Prostate gland (tissue), 2 donors: ENCODE measurements around the gene VASN. TPM values are rescaled to one million over a fixed set of nuclear protein-coding genes. Genes with fewer than 3 reads are reported as not detected.
"Not testable (repeated sequence)": the region's sequence is repeated elsewhere in the genome, so short reads cannot be mapped to it uniquely, and the experiment has no call there.

Experiments
- DNase-seq: peaks from one replicate; pipeline ENCODE4 v3.0.0-alpha.2; 2019; ENCODE audit warnings: low spot score
- H3K27ac ChIP-seq, 2 donors: fragments of 200-600 bp; sonication (generic); 2 replicates each; pipeline ENCODE4 v1.5.1; 2017 to 2019
- H3K27me3 ChIP-seq: fragments of 200-600 bp; sonication (generic); replicated peaks from 2 replicates; pipeline ENCODE4 v1.5.1; 2019; ENCODE audit not compliant: insufficient read depth
- H3K36me3 ChIP-seq, 2 donors: fragments of 200-600 bp; sonication (generic); 1 replicate in 1 of 2; 2 replicates in 1 of 2; pipeline versions ENCODE4 v1.5.1 to v1.8.1; 2017 to 2019
- H3K4me1 ChIP-seq: fragments of 200-600 bp; sonication (generic); replicated peaks from 2 replicates; pipeline ENCODE4 v1.5.1; 2019
- H3K4me3 ChIP-seq, 2 donors: fragments of 200-600 bp; sonication (generic); 2 replicates each; pipeline ENCODE4 v1.5.1; 2017 to 2019
- H3K9me3 ChIP-seq: fragments of 200-600 bp; sonication (generic); 2 replicates; pipeline ENCODE4 v1.5.1; 2017
- POLR2A ChIP-seq: fragments of 450-650 bp; IDR thresholded peaks from one replicate; pipeline ENCODE4 v1.6.1; 2016; ENCODE audit warnings: antibody characterized with exemption, mild to moderate bottlenecking
- POLR2AphosphoS5 ChIP-seq: sonication (generic); formaldehyde crosslinking; IDR thresholded peaks from one replicate; pipeline ENCODE4 v1.6.1; 2017; ENCODE audit warnings: antibody characterized with exemption
- WGBS: methylation state at CpG from one replicate; pipeline ENCODE4 v1.1.5; 2018; 5-methylcytosine and 5-hydroxymethylcytosine counted together
- intact Hi-C: fragments of 100-400 bp; cut with DNase I; formaldehyde crosslinking; loops from one replicate; pipeline ENCODE4 v1.14.2; 2022
- total RNA-seq, 2 donors: library from RNA; depleted of rRNA; stranded (reverse); fragments of >200 nt; gene quantifications; one replicate each; pipeline ENCODE4 v1.1.0, GENCODE V29; 2016
- TF ChIP-seq, protein P1 (sequence below), 4 experiments: fragments of 200-600 bp in 2 of 4; fragments of 450-650 bp in 2 of 4; sonication (generic) in 2 of 4; IDR thresholded peaks; 1 replicate in 3 of 4; 2 replicates in 1 of 4; pipeline ENCODE4 v1.5.1; 2016 to 2019; ENCODE audit warnings: antibody characterized with exemption in 4 of 4, mild to moderate bottlenecking in 2 of 4, moderate library complexity in 2 of 4

Gene VASN
- total RNA-seq, 2 donors from 2014 or later: 13.1 to 97.4 TPM

DNA sequence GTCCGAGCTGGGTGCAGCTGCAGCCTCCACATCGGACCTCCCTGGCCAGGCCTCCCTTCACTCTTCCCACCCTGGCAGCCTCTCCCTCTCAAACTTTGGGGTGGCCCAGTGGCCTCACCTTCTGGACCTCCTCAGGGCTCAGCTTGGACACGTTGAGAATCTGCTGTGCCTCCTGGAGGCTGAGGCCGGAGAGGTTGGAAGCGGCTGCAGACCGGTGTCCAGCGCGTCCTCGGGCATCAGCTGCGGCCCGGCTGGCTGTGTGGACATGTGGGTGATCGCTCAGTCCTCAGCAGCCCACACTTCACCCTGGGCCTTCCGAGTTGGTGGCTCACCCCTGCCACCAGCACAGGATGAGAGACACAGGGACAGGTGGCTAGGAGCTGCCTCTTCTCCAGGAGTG, 30.4 kb upstream of the VASN start:
- no peak overlapping the region for H3K27ac ChIP-seq
- 91% methylated on average over 13 of the region's 13 CpGs for WGBS
- no peaks in the 10 kb centered on the region for H3K4me1 ChIP-seq
- intact Hi-C loops: no loop called here
- no peaks in the 10 kb centered on the region for H3K9me3 ChIP-seq
- no peaks in the 10 kb centered on the region for H3K36me3 ChIP-seq
- H3K4me3 ChIP-seq: no peak overlapping the region
- H3K27me3 ChIP-seq: no peaks in the 10 kb centered on the region
- DNase-seq: no peak
- TF ChIP-seq, protein P1, sequence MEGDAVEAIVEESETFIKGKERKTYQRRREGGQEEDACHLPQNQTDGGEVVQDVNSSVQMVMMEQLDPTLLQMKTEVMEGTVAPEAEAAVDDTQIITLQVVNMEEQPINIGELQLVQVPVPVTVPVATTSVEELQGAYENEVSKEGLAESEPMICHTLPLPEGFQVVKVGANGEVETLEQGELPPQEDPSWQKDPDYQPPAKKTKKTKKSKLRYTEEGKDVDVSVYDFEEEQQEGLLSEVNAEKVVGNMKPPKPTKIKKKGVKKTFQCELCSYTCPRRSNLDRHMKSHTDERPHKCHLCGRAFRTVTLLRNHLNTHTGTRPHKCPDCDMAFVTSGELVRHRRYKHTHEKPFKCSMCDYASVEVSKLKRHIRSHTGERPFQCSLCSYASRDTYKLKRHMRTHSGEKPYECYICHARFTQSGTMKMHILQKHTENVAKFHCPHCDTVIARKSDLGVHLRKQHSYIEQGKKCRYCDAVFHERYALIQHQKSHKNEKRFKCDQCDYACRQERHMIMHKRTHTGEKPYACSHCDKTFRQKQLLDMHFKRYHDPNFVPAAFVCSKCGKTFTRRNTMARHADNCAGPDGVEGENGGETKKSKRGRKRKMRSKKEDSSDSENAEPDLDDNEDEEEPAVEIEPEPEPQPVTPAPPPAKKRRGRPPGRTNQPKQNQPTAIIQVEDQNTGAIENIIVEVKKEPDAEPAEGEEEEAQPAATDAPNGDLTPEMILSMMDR (IDR thresholded peaks at IDR 0.05): no peak
- TF ChIP-seq POLR2AphosphoS5 (no peak), POLR2A (no peak)

DNA sequence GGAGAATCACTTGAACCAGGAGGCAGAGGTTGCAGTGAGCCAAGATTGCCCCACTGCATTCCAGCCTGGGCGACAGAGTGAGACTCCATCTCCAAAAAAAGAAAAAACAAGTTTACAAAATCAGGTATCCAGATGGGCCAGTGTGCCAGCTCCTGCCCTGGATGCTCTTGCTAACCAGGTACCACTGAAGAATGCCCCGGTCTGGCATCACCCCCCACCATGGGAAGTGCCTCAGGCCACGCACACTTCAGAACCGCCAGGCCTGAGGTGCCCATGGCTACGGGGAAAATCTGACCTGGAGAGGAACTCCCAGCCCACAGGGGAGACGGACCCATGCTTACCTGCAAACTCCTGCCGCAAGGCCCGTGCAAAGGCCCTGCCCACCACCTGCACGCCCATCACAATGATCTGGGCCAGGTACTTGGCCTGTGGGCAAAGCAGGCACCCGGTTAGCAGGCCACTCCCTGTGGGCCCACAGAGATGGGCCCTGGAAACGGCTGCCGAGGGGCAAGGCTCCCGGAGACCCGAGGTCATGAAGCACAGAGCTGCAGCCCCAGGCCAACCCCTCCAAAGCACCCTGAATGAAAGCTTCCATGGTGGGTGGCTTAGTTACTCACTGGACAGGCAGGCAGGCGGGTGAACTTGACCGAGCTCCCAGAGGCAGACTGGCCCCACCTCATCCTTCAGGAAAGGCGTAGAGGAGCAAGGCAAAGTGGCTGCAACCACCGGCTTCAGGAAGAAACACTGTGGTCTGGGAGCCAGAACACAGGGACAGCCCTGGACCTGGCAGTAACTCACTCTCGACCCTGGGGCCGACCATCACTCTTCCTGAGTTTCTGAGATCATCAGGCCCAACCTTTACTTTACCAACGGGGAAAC, 28.5 kb upstream of the VASN start:
- H3K4me3 ChIP-seq: no peak overlapping the region
- TF ChIP-seq POLR2A (no peak), POLR2AphosphoS5 (no peak)
- TF ChIP-seq, protein P1 (IDR thresholded peaks at IDR 0.05): no peak
- H3K4me1 ChIP-seq: no peaks in the 10 kb centered on the region
- 88% methylated on average over 21 of the region's 21 CpGs for WGBS
- no peak overlapping the region for H3K27ac ChIP-seq
- no peaks in the 10 kb centered on the region for H3K9me3 ChIP-seq
- intact Hi-C loops: no loop called here
- no peaks in the 10 kb centered on the region for H3K36me3 ChIP-seq
- no peak for DNase-seq
- no peaks in the 10 kb centered on the region for H3K27me3 ChIP-seq

DNA sequence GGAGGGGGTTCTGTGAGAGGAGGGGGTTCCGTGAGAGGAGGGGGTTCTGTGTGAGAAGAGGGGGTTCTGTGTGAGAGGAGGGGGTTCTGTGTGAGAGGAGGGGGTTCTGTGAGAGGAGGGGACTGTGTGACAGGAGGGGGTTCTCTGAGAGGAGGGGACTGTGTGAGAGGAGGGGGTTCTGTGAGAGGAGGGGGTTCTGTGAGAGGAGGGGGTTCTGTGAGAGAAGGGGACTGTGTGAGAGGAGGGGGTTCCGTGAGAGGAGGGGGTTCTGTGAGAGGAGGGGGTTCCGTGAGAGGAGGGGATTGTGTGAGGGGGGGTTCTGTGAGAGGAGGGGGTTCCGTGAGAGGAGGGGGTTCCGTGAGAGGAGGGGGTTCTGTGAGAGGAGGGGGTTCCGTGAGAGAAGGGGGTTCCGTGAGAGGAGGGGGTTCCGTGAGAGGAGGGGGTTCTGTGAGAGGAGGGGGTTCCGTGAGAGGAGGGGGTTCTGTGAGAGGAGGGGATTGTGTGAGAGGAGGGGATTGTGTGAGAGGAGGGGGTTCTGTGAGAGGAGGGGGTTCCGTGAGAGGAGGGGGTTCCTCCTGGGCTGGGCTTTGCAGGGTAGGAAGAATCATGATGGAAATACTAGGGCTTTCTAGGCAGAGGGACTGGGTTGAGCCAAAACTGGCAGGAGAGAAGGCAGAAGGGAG, 27.2 kb upstream of the VASN start:
- intact Hi-C loops, H3K9me3 ChIP-seq, DNase-seq, H3K4me3 ChIP-seq, H3K27ac ChIP-seq, H3K4me1 ChIP-seq, H3K36me3 ChIP-seq, H3K27me3 ChIP-seq: not testable (repeated sequence)
- 55% methylated on average over 6 of the region's 10 CpGs for WGBS

DNA sequence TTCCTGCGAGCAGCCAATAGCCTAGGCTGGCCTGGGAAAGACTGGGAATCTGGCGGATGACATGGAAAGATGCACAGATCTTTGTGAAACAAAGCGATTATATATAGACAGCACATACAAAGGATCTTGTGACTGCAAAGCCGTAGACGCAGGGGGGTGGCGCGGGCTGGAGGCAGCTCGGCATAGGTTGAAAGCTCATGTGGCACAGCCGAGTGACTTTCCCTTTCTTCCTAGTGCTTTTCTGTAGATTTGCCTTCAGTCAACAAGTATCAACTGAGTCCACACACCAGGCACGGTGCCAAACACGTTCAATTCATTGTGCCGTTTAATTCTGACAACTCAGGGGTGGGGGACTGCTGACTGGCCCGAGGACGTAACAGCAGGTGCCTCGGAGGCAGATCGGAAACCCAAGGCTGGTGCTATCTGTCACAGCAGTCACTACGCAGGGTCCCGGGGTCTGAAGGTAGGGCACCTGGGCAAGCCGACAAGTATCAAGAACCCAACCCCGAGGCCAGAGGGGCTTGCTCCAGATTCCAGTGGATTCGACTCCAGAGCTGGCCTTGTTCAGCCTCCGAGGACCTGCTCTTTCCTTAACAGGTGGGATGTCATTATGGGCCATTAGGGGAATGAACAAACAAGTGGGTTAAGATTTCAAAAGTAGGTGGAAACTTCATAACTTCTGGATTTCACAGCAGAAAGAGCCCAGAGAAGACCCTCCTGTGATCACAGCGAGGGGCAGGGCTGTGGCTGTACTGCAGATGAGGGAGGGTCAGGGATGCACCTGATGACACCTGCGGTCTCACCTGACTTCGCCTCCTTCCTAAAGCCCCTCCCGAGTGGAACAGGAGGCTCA, 26.4 kb upstream of the VASN start:
- Histone ChIP-seq H3K27ac (no peak overlapping the region), H3K36me3 (no peaks in the 10 kb centered on the region), H3K4me1 (no peaks in the 10 kb centered on the region), H3K4me3 (no peak overlapping the region), H3K27me3 (no peaks in the 10 kb centered on the region), H3K9me3 (no peaks in the 10 kb centered on the region)
- no peak for DNase-seq
- intact Hi-C loops: no loop called here
- no peak for TF ChIP-seq POLR2AphosphoS5
- no peak for TF ChIP-seq POLR2A
- TF ChIP-seq, protein P1 (IDR thresholded peaks at IDR 0.05): no peak
- WGBS: 58% methylated on average over 26 of the region's 26 CpGs
